D341Med (cell line): Measurements from ENCODE around the gene MT1H.
"Not testable (repeated sequence)": the region's sequence is repeated elsewhere in the genome, so short reads cannot be mapped to it uniquely, and the experiment has no call there.

Experiments used
- DNase-seq: peaks from one replicate; pipeline ENCODE4 v3.0.0; 2012; ENCODE audit warnings: low spot score

MT1H gene

GRCh38 chr16:56669005-56669839, at the start of gene MT1H:
Gene MT1H, plus strand, starts transcription at chr16:56669814. Its CDS starts 71 bp downstream, at chr16:56669885.
- DNase-seq = no peak

DNA sequence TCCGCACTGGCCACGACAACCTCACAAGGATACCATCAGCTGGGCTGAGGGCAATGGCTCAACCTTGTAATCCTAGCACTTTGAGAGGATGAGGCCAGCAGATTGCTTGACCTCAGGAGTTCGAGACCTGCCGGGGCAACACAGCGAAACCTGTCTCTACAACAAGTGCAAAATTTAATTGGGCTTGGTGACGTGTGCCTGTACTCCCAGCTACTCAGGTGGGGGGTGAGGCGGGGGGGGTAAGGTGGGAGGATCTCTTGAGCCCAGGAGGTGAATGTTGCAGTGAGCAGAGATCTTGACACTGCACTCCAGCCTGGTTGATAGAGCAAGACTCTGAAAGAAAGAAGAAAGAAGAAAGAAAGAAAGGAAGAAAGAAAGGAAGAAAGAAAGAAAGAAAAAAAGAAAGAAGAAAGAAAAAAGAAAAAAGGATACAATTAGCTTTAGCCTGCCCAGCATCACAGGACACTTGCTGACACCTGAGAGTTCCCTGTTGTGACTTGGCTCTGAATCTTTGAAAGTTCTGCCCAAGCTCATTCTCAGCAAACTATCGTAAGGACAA, 49.2 kb upstream of the MT1H start:
- no peak for DNase-seq

DNA sequence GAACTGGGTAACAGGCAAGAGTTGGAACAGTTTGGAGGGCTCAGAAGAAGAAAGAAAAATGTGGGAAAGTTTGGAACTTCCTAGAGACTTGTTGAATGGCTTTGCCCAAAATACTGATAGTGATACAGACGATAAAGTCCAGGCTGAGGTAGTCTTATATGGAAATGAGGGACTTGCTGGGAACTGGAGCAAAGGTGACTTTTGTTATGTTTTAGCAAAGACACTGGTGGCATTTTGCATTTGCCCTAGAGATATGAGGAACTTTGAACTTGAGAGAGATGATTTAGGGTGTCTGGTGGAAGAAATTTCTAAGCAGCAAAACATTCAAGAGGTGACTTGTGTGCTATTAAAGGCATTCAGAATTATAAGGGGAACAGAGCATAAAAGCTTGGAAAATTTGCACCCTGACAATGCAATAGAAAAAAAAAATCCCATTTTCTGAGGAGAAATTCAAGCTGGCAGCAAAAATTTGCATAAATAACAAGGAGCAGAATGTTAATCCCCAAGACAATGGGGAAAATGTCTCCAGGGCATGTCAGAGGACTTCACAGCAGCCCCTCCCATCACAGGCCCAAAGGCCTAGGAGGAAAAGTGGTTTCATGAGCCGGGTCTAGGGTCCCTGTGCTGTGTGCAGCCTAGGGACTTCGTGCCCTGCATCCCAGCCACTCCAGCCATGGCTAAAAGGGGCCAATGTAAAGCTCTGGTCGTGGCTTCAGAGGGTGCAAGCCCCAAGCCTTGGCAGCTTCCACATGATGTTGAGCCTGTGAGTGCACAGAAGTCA, 47.8 kb upstream of the MT1H start:
- not testable (repeated sequence) for DNase-seq

- not testable (repeated sequence) for DNase-seq
These were observed 46.4 kb upstream of the MT1H start for GRCh38 chr16:56623184-56623583.

GRCh38 chr16:56623637-56624036, 46.0 kb upstream of the MT1H start:
- no peak for DNase-seq

DNA sequence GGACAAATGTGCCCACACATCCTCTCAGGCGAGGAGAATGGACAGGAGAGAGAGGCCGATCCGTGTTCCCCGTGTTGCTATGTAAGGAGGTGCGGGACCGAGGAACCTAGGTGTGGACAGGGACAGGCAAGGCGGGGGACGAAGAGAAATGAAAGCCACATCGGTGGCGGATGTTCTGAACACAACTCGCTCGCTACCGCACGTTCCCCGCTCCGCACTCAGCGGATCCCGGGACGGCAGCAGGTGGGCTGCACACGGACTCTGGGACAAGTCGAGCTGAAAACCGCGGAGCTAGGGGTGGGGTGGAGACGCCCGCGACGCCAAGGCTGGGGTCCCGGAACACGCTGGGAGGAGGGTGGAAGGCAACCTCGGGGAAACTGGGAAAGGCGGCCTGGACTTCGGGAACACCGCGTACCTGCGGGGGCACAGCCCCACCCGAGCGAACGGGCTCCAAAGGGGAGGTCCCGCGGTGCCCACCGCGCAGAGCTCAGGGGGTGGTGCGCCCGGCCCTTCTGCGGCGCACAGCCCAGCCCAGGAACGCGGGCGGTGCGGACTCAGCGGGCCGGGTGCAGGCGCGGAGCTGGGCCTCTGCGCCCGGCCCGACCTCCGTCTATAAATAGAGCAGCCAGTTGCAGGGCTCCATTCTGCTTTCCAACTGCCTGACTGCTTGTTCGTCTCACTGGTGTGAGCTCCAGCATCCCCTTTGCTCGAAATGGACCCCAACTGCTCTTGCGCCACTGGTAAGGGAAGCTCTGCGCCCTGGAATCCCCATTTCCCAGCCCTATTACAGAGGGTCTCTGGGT, 44.3 kb upstream of the MT1H start, which contains the start of gene MT1E:
Gene MT1E, plus strand, starts transcription at position 642 of the 803 bp plus-strand sequence. Its CDS starts 71 bp downstream, at position 713.
- no peak for DNase-seq

GRCh38 chr16:56625943-56626654, 43.5 kb upstream of the MT1H start:
- no peak for DNase-seq

GRCh38 chr16:56626685-56627084, 42.9 kb upstream of the MT1H start:
- DNase-seq = no peak

- DNase-seq = no peak
These were observed 40.9 kb upstream of the MT1H start for GRCh38 chr16:56628486-56629350.

- DNase-seq = no peak
These were observed 40.1 kb upstream of the MT1H start for GRCh38 chr16:56629531-56629930.

GRCh38 chr16:56630134-56630533, 39.5 kb upstream of the MT1H start:
- no peak for DNase-seq

GRCh38 chr16:56631197-56631596, 38.4 kb upstream of the MT1H start:
- no peak for DNase-seq

- no peak for DNase-seq
These were observed 37.8 kb upstream of the MT1H start for GRCh38 chr16:56631832-56632155.

DNA sequence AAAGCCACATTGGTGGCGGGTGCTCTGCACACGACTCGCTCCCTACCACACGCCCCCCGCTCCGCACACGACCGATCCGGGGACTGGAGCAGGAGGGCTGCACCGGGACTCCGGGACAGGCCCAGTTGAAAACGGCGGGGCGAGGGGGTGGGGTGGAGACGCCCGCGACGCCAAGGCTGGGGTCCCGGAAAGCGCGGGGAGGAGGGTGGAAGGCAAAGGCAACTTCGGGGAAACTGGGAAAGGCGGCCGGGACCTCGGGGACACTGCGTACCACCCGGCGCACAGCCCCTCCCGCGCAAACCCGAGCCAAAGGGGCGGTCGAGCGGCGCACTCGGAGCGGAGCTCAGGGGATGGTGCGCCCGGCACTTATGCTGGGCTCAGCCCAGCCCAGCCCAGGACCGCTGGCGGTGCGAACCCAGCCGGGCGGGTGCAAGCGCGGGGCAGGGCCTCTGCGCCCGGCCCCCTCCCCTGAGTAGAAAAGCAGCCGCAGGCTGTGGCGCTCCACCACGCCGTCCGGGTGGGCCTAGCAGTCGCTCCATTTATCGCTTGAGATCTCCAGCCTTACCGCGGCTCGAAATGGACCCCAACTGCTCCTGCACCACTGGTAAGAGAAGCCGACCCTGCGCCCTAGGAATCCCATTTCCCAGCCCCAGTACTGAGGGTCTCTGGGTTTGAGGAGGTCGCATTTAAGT, 37.3 kb upstream of the MT1H start, which contains the start of gene MT1M:
Gene MT1M, plus strand, starts transcription at position 504 of the 692 bp plus-strand sequence. Its CDS starts 73 bp downstream, at position 577.
- DNase-seq = no peak

GRCh38 chr16:56632848-56633365, 36.7 kb upstream of the MT1H start:
- no peak for DNase-seq

GRCh38 chr16:56633535-56633934, 36.1 kb upstream of the MT1H start:
- no peak for DNase-seq

- no peak for DNase-seq
These were observed 34.7 kb upstream of the MT1H start for GRCh38 chr16:56634715-56635440.

GRCh38 chr16:56635441-56635967, 34.1 kb upstream of the MT1H start:
- no peak for DNase-seq
